HG03095 (cell line): ENCODE measurements around the gene SDK2.

ENCODE experiments used
- ATAC-seq: cut with Tn5 transposase; IDR thresholded peaks from one replicate; pipeline ENCODE4 v1.9.1; 2021; ENCODE audit warnings: moderate library complexity; ENCODE audit not compliant: unreplicated experiment

The SDK2 gene

DNA sequence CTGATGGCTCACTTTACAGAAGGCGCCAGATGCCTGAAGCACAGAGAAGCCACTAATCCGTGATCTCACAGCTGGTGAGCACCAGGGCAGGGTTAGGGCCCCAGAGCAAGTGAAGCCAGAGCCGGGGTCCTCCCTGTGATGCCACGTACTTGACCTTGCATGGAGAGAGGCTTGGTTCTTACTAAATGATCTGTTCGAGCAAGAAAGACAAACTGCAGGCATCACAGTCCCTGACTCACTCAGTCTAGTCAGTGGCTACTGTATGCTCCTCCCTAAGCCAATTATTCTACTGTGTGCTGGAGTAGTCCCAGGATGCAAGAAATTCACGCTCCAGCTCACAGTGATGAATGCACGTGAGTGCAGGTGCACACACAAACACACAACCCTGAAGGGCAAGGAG lies 55.4 kb downstream of the SDK2 start:
- ATAC-seq, result no peak

DNA sequence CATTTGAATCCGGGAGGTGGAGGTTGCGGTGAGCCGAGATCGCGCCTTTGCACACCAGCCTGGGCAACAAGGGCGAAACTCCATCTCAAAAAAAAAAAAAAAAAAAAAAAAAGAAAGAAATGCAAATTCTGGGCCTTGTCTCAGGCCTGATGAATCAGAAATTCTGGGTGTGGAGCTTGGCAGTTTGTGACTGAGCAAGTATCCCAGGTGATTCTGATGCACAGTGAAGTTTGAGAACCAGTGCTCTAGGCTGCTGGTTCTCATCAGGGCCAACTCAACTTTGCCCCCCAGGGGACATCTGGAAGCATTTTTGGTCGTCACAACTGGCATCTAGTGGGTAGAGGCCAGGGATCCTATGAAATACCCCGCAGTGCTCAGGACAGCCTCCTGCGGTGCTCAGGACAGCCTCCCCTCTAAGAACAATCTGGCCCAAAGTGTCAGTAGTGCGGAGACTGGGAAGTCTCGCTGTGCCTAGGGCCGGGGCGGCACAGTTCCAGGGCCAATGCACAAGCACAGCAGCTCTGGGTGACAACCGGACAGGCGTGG lies 55.9 kb downstream of the SDK2 start:
- ATAC-seq, result no peak

DNA sequence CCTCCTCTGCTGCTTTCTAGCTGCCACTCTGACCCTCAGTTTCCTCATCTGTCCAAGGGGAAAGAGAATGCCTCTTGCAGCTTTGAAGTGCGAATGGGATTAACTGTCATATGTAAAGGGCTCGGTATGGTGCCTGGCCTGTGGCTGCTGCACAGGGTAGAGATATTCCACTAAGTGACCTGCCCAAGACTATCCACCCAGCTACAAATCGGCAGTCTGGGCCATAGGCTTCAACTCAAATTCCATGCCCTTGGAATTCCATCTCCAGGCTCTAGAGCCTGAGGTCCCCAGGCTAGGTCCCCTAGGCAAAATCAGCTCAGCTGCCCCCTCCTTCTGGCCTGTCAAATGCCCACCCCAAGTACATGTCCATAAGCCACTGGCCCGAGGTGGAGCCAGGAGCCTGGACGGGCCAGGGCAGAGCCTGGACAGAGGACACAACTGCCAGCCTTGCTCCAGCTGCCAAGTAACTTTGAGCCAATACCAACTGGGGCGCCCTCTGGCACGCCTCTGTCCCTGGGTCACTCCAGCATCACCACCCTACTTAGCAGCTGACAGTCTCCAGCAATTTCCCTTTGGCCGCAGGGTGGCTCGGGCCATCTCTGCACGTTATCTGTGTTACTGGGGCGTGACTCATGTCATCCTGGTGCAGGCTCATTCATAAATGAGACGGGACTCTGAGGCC lies 57.2 kb downstream of the SDK2 start:
- no peak for ATAC-seq

DNA sequence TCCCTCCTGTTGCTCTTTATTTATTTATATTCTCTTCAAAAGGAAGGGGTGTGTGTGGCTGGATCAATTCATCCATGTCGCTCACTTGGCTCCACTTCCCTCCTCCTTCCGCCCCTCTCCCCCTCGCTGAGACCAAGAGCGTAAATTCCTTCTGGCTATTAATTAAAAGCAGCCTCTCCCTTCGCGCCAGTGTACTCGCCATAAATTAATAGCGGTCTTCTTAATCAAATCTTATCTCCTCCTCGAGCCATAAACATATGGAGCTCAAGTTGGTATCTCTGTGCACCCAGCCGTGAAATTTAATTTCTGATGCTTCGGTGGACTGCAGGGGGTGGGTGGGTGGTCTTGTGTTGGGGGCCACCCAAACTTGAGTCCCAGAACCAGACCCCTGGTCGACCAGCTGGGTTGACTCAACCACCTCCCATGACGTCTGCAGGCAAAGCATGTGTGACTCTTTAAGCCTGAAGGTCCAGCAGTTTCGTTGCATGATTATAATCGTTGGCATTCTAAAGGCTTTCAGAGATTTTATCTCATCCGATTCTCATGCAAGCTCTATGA lies 57.9 kb downstream of the SDK2 start:
- no peak for ATAC-seq

DNA sequence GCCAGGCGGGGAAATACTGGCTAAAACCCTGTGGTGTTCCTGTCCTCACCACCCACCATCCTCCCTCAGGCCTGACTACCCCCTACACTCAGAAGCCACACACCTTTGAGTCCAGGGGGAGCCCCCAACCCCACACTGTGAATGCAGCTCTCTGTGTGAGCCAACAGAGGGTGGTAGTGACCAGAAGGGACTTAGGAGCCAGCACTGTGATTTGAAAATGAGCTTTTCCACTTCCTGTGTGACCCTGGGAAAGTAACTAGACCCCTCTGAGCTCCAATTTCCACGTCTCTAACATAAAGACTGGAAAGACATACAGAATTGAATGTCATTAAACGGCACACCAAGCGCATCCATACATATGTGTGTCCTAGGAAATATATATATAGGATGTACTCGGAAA lies 58.7 kb downstream of the SDK2 start:
- no peak for ATAC-seq

DNA sequence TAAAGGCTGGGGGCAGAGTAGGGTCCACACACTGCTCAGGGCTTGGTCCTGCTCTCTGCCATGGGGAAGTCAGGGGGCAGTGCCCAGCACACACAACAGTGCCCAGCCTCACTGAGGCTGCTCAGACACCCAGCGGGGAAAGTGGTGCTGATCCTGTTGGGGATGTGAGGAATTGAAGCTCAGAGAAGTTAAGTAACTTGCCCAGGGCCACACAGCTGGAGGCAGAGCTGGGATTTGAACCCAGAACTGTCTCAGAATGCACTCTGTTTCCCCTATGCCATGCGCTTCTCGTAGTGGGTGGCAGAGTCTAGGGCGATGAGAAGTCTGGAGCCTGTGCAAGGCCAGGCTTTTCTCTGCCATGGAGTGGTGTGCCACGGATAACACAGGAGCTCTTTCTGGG lies 59.3 kb downstream of the SDK2 start:
- no peak for ATAC-seq

DNA sequence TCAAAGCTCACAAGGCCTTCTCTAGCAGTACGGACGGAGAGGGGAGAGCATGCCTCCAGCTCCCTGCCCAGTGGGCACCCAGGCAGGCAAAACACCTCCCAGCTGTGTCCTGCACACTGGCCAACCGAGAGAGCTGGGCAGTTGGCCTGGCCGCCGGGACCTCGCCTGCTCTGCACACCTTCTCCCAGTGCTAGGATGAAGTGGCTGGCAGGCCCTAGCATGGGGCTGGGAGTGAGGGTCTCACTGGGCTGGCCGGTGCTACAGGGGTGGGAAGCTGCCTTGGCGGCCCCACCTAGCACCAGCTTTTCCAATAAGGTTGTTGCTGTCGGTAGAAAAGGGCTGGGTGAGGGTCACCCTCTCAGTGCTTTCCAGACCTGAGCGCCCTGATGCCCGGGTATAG lies 60.2 kb downstream of the SDK2 start:
- no peak for ATAC-seq

DNA sequence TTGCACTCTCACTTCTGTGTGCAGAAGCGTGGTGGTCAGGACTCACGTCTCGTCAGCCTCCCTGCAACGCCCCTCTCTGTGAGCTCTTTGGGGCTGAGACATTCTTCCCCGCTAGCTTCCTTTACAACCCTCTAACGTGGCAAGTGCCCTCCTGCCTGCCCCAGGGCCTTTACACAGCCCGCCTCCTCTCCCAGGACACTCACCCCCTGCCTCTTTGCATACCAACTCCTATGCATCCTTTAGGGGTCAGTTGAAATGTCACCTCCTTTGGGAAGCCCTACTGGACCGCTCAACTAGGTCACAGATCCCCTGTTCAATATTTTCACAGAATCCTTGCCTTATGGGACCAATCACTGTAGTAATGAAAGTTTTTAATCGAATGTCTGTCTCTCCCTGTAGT lies 61.4 kb downstream of the SDK2 start:
- no peak for ATAC-seq

DNA sequence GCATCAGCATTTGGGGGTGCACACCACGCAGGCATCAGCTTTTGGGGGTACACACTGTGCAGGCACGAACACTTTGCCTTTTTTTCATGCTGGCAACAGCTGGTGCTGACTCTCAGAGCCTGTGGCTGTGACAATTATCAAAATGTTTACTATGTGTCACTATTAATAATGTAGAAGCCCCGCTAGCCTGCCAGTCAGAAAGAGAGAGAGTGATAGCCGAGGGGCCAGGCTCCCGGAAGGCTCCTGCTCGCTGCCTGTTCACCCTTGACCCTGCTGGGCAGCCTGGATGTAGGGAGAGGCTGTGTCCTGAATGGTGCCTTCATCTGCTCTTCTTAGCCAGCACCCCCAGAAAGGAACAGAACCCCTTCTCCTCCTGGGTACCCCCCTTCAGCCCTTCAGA lies 61.9 kb downstream of the SDK2 start:
- ATAC-seq, result no peak

DNA sequence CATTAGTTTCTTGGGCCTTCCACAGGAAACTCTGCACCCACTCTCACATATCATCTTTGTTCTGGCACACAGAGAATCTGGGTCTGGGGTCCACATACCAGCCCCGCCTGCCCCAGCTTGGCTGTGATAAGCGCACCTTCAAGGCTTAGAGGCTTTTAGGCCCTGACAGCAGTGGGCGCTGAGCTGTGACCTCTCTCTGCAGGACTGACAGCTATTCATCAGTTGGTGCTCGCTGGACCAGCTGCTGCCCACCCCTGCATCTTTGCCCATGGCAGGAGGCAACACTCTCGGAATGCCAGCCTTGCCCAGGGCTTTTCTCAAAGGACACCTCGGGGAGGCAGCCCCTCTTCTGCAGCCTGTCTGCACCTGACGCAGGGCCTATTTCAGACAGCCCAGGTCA lies 62.9 kb downstream of the SDK2 start:
- ATAC-seq, result no peak

DNA sequence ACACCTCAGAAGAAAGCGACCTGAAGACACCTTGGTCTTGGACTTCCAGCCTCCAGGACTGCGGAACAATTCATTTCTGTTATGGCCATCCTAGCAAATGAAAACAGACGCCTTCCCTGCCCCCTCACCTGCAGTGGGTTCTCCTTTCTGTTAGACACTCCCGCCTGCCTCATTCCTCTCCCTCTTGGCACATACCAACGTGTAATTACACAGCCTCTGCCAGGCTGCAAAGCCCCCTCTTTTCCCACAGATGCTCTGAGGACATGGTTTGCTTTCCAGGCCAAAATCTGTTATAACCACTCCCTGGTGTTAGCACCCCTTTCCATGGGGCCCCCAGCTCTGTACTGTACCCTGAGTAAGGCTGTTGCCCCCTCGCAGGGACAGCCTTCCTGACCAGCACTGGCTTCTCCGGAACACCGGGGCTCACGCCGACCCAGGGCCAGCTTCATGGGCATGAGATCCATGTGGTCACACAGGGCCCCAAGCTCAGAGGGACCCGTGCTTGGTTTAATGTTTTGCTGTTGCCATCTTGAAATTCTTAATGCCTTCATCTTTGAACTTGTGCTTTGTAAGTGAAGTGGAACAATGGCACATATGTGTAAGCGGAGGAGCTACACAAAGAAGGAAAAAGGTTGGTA lies 64.1 kb downstream of the SDK2 start:
- no peak for ATAC-seq

DNA sequence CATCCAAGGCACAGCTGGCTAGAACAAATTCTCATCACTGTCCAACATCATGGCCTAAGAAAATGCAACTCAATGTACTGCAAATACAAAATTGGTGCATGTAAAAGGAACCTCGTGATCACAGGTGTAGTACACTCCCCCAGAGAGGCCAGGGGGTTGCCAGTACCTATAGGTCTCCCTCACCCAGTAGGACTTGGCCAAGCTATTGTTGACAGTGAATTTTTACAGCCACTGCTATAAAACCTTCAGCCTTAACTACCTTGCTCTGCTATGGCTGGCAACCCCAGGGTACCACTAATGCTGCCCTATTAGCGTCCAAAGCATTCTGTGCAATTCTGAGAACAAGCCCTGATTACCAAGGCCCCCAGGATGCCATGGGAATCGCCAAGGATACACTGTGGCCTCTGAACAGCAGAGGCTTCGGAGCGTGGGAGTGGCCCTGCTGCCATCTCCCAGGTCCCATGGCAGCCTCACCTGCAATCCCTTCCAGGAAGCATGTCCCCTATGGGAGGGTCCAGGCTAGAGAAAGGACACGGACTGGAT lies 67.6 kb downstream of the SDK2 start:
- no peak for ATAC-seq

DNA sequence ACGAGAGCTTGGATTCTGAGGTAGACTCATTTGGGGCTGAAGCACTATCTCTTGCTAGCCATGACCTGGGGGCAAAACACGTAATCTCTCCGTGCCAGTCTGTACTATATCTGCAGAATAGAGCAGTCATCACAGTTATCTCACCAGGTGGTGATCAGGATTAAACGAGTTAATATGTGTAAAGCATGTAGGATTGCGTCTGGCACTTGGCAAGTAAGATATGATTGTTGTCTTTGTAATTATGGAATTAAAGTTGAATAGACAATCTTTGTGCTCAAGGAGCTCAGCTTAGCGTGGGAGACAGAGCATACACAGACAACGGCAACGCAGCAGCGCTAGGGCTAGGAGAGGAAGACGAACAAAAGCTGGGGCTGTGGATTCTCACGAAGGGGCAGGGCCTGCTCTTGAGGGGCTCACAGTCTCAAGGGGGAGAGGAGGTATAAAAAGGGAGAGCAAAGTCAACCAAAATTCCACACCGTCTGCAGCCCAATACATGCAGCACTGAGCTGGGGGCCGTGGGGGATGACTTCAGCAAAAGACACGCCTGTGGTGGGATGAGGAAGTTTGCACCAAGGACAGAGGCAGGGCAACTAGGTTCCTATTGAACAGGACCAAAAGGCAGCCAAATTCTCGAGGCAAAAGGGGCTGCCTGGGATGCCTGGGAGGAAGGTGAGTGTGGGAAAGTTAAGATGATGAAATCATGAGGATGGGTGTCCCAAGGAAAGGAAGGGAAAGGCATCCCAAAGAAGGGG lies 68.6 kb downstream of the SDK2 start:
- ATAC-seq, result no peak

DNA sequence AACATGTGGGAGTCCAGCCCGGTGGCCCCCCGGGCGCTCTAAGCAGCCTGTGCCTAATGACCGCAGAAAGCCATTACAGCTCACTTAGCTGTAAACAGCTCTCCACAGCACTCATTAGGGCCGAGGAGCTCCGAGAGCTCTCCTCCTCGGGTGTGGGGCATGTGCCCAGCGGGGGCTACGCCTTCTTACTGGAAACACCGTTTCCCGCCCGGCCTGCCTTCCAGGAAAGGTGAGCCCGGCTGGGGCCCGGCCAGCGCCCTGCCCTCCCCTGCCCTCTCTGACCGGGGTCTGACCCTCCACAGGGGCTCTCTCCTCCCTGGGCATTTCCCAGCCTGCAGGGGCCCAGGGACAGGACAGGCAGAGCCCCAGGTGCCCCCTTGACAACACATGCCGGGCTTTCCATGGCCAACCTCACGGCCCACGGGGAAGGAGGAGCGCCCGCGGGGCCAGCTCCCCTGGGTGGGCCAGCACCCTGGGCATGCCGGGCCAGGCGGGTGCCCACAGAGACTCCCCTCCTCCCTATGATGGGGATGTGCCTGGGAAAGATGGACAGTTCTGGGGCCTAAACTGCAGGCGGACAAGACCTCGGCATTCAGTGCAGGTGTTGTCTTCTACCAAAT lies 72.6 kb downstream of the SDK2 start:
- ATAC-seq, result no peak

DNA sequence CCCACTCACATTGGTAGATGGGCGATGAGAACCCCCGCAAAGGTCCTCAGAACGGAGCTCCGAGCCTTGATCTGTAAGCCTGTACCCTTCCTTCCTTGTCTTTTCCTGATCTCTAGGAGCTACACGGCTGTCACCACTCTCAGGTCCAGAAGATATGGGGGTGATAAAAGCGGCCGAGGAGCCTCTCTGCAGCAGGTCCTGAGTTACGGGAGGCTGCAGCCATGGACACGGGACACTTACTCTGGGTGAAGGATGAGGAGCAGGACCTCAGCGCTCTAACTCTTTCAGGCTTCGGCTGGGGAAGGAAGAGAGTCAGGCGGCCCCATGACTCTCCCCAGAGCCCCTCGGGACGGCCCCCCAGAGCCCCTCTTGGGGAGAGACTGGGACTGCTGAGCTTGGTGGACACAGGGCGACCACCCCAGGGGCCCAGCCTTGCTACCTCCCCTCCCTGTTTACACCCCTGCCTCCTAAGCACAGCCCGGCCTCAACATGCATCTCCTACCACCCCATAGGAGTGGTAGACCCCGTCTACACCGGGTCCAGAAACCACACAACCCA lies 74.4 kb downstream of the SDK2 start:
- no peak for ATAC-seq

DNA sequence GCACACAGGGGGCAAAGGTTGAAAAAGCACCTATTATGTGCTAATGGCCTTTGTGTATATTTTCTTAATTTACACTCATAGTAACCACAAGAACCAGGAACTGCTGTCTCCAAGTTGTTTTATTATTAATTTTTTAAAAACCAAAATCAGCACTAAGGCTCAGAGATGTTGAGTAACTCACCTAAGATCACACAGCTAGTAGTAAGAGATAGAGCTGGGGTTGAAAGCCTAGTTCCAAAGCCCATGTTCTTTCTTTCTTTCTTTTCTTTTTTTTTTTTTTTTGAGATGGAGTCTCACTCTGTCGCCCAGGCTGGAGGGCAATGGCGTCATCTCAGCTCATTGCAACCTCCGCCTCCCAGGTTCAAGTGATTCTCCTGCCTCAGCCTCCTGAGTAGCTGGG lies 75.3 kb downstream of the SDK2 start:
- ATAC-seq, result no peak

DNA sequence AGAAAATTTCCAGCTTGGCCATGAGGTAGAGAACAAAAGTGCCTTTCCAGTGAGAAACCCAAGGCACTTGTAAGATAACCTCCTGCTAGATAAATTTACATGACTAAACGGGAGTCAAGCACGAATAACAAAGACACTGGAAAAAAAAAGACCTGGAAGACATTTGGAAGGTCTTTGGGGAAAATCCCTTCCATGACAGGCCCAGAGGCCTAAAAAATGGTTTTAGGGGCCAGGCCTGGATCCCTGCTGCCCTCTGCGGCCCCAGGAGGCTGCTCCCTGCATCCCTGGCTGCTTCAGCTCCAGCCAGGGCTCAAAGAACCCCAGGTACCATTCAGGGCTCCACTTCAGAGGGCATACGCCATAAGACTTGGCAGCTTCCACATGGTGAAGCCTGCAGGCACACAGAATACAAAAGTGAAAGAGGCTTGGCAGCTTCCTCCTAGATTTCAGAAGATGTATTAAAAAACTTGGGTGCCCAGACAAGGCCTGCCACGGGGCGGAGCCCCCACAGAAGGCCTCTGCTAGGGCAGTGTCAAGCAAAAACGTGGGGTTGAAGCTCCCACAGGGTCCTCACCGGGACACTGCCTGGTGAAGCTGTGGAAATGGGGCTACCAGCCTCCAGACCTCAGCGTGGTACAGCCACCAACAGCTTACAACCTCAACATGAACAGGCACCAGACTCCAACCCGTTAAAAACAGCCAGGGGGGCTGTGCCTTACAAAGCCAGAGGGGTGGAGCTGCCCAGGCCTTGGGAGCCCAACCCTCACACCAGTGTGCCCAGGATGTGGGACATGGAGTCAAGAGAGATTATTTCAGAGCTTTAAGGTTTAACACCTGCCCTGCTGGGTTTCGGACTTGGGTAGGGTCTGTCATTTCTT lies 77.1 kb downstream of the SDK2 start:
- ATAC-seq, result no peak

DNA sequence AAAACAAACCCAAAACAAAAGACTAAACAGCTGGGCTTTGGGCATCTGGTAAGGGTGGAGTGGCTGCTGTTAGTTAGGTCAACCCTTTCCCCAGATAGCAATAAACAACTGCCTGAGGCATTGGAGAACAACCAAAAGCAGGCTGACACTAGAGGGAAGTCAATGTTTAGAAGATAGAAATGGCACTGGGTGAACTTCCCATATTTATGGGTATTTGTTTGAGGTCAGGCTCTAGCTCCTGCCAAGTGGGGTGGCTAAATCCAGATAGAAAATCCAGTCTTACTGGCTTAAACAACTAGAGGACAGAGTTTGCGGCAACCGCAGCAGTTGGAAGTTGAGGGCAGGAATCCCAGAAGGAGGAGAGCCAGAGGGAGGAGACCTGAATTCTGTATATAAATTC lies 79.4 kb downstream of the SDK2 start:
- ATAC-seq, result no peak

DNA sequence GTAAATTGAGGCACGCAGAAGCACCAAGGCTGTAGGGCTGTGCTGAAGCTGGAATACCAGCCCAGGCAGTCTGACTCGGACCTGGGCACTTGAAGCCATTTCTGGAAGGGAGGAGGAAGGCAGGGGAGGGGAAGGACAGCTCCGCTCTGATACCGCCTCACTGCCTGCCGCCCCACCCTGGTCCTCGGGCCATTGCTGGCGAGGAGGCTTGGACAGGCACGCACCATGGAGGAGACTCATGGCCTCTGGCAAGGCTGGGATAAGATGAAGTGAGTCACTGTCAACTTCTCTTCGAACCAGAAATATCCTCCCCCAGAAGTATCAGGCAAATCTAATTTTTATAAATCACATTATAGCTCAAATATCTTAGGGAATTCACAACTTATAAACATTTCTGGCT lies 81.3 kb downstream of the SDK2 start:
- no peak for ATAC-seq

DNA sequence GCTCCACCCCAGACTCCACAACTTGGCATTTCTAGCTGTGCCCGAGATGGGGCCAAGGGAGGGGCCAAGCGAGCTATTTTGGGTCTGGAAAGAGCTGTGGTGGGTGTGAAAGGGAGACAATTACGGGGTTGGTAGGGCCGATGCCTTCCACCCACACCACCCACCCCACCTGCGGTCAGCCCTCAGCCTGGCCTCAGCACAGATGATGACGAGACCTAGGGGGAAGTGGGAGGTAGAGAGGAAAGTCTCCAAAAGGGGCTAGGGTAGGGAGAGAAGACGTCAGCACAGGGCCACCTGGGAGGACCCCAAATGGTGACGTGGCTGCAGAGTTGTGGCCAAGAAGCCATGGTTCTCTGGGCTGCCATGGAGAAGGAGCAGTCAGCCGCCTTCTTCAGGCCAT lies 83.1 kb downstream of the SDK2 start:
- ATAC-seq, result no peak
